ENCODE data around the gene TMEM108. TPM values are rescaled to one million over a fixed set of nuclear protein-coding genes. Genes with fewer than 3 reads are reported as not detected.
A peak's percentile ranks its signal among the peaks of the same experiment; 100 is the strongest.

The TMEM108 gene
- total and polyA plus RNA-seq, 3 donors from 2014 or later, result 13.9 to 44.3 (median 16.1) TPM

DNA sequence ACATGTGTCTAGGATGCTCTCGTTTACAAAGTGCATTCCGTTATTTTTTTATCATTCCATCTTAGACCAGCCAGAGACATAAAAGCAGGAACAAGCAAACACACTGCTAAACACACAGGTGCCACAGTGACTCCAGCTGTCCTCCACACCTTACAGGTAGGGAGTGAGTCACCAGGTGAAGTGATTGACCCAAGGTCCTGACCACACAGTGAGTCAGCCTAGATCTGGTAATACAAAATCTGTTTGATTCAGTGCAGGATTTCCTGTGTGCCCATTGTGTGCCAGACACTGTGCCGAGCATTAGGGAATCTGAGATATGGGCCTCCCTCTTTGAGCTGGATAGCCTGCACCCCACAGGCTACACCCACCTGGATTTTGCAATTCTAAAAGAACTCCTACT lies 345.0 kb downstream of the TMEM108 start:
- peaks cover 6% of the 10 kb centered on the region for H3K4me1 ChIP-seq
- no peaks in the 10 kb centered on the region for H3K9me3 ChIP-seq
- WGBS, 2 donors, result 92 to 96% methylated on average over 3 of the region's 3 CpGs
- H3K4me3 ChIP-seq, result no peak overlapping the region
- no peak for DNase-seq
- TF ChIP-seq POLR2A (IDR thresholded peaks at IDR 0.05), result no peak
- TF ChIP-seq, protein P1, sequence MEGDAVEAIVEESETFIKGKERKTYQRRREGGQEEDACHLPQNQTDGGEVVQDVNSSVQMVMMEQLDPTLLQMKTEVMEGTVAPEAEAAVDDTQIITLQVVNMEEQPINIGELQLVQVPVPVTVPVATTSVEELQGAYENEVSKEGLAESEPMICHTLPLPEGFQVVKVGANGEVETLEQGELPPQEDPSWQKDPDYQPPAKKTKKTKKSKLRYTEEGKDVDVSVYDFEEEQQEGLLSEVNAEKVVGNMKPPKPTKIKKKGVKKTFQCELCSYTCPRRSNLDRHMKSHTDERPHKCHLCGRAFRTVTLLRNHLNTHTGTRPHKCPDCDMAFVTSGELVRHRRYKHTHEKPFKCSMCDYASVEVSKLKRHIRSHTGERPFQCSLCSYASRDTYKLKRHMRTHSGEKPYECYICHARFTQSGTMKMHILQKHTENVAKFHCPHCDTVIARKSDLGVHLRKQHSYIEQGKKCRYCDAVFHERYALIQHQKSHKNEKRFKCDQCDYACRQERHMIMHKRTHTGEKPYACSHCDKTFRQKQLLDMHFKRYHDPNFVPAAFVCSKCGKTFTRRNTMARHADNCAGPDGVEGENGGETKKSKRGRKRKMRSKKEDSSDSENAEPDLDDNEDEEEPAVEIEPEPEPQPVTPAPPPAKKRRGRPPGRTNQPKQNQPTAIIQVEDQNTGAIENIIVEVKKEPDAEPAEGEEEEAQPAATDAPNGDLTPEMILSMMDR (IDR thresholded peaks at IDR 0.05), result no peak
- H3K27me3 ChIP-seq, result no peaks in the 10 kb centered on the region
- no peak overlapping the region for H3K27ac ChIP-seq
- no peaks in the 10 kb centered on the region for H3K36me3 ChIP-seq (ENCODE audit: low read depth, missing control alignments)
- intact Hi-C loops (cut with DNase I; ENCODE audit: low total_unique reads), result no loop called here

DNA sequence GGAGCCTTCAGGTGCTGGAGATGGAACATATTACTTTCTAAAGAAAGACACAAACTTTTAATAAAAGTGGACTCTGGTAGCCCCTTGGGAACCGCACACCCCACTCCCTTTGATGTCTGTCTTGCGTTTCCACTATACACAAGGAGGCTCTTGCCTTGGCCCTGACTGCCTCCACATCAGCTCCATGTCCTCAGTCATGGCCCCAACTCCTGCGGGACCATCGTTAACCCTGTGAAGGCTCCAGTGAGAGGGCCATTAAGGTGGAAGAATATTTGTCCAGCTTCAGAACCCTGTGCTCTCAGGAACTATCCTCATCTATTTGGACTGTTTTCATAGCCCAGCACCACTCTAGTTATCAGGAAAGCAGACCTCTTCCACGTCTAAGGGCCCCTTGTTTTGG lies 345.6 kb downstream of the TMEM108 start:
- DNase-seq, result no peak
- intact Hi-C loops (cut with DNase I; ENCODE audit: low total_unique reads), result no loop called here
- Histone ChIP-seq H3K4me3 (no peak overlapping the region), H3K36me3 (ENCODE audit: low read depth, missing control alignments) (no peaks in the 10 kb centered on the region), H3K27me3 (no peaks in the 10 kb centered on the region), H3K4me1 (peaks cover 6% of the 10 kb centered on the region), H3K9me3 (no peaks in the 10 kb centered on the region), H3K27ac (no peak overlapping the region)
- WGBS, 2 donors, result 84 to 87% methylated on average over 5 of the region's 5 CpGs
- TF ChIP-seq, protein P1 (IDR thresholded peaks at IDR 0.05), result no peak
- no peak for TF ChIP-seq POLR2A (IDR thresholded peaks at IDR 0.05)

GRCh38 chr3:133384331-133385027 lies 346.3 kb downstream of the TMEM108 start:
- no peaks in the 10 kb centered on the region for H3K27me3 ChIP-seq
- peaks cover 6% of the 10 kb centered on the region for H3K4me1 ChIP-seq
- TF ChIP-seq POLR2A (IDR thresholded peaks at IDR 0.05), result no peak
- TF ChIP-seq, protein P1 (IDR thresholded peaks at IDR 0.05), result peak in 2 of 3 experiments; percentile 43 to 73
- no peak overlapping the region for H3K27ac ChIP-seq
- H3K9me3 ChIP-seq, result no peaks in the 10 kb centered on the region
- intact Hi-C loops (cut with DNase I; ENCODE audit: low total_unique reads), result no loop called here
- no peaks in the 10 kb centered on the region for H3K36me3 ChIP-seq (ENCODE audit: low read depth, missing control alignments)
- WGBS, 2 donors, result 30 to 41% methylated on average over 6 to 13 of the region's 13 CpGs
- no peak overlapping the region for H3K4me3 ChIP-seq
- peak; percentile 73 for DNase-seq

GRCh38 chr3:133386876-133387275 lies 348.7 kb downstream of the TMEM108 start:
- Histone ChIP-seq H3K27ac (no peak overlapping the region), H3K36me3 (ENCODE audit: low read depth, missing control alignments) (no peaks in the 10 kb centered on the region), H3K4me3 (no peak overlapping the region), H3K27me3 (no peaks in the 10 kb centered on the region), H3K9me3 (no peaks in the 10 kb centered on the region), H3K4me1 (peaks cover 6% of the 10 kb centered on the region)
- intact Hi-C loops (cut with DNase I; ENCODE audit: low total_unique reads), result no loop called here
- no peak for DNase-seq
- TF ChIP-seq, protein P1 (IDR thresholded peaks at IDR 0.05), result no peak
- no peak for TF ChIP-seq POLR2A (IDR thresholded peaks at IDR 0.05)

DNA sequence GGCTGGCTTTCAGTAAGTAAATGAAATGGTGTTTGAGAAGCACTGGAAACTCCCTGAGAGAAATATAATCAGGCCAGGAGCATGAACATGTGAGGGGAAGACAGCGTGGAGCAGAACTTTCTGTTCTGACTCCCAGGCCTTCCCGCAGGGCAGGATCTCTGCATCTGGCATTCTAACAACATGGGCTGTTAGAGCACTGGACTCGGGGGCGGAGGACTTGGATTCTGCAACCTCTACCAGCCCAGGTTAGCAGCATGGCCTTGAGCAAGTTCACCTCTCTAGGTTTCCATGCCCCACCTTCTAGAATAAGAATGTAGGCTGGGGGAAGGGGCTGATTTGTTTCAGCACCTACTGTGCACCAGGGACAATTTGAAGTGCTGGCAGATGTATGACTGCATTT lies 349.1 kb downstream of the TMEM108 start:
- Histone ChIP-seq H3K27me3 (no peaks in the 10 kb centered on the region), H3K4me1 (peaks cover 6% of the 10 kb centered on the region), H3K4me3 (no peak overlapping the region), H3K27ac (no peak overlapping the region), H3K36me3 (ENCODE audit: low read depth, missing control alignments) (no peaks in the 10 kb centered on the region), H3K9me3 (no peaks in the 10 kb centered on the region)
- WGBS, 2 donors, result 35 to 55% methylated on average over 4 of the region's 4 CpGs
- intact Hi-C loops (cut with DNase I; ENCODE audit: low total_unique reads), result no loop called here
- DNase-seq, result peak; percentile 33
- TF ChIP-seq, protein P1 (IDR thresholded peaks at IDR 0.05), result no peak
- no peak for TF ChIP-seq POLR2A (IDR thresholded peaks at IDR 0.05)
